ENCODE results near the gene KCNMA1. TPM values are rescaled to one million over a fixed set of nuclear protein-coding genes. Genes with fewer than 3 reads are reported as not detected.
"Not testable (repeated sequence)": the region's sequence is repeated elsewhere in the genome, so short reads cannot be mapped to it uniquely, and the experiment has no call there.

KCNMA1 gene
- total RNA-seq, 3 donors from 2014 or later (not counting 1 experiment from before 2014, with no cell fraction given): 0.40 to 1.8 (median 0.63) TPM

DNA sequence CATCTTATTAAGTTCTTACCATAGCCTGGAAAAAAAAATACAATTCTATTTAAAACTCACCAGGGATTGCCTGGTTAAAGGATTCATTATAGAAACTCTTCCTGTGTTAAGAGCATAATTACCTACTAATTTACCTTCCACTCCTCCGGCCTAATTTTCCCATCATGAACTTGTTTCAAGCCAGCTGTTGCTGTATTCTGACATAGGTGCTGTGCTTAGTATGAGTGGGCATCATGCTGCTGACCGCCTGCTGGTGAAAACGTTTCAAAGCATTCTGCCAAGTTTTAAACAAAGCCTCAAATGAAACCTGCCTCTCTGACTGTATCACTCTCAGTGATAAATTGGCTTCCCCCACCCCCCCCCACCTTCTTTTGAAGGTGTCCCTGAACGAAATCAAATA lies 47.8 kb upstream of the KCNMA1 start:
- DNase-seq: no peak
- Mint-ChIP-seq H3K27me3 (ENCODE audit: low read depth in 2 of 2) (peaks cover 21 to 45% of the 10 kb centered on the region in 2 donors), H3K9me3 (no peaks in the 10 kb centered on the region), H3K36me3 (no peaks in the 10 kb centered on the region), H3K4me3 (no peak overlapping the region), H3K27ac (no peak overlapping the region), H3K4me1 (no peaks in the 10 kb centered on the region)
- intact Hi-C loops (cut with micrococcal nuclease): no loop called here
- H3K9me3 ChIP-seq (ENCODE audit: control insufficient read depth, insufficient read depth, low read length): no peaks in the 10 kb centered on the region
- no peak for ATAC-seq
- no peaks in the 10 kb centered on the region for H3K36me3 ChIP-seq (ENCODE audit: control insufficient read depth, insufficient read depth, low read length)
- H3K4me1 ChIP-seq (ENCODE audit: control insufficient read depth, insufficient read depth, low read length): no peaks in the 10 kb centered on the region
- H3K4me3 ChIP-seq (ENCODE audit: low read length): no peak overlapping the region
- WGBS (ENCODE audit: insufficient coverage): 73% methylated on average over 3 of the region's 4 CpGs
- TF ChIP-seq CTCF (IDR thresholded peaks at IDR 0.05): no peak
- no peak overlapping the region for H3K27ac ChIP-seq (ENCODE audit: low read length)
- H3K27me3 ChIP-seq (ENCODE audit: control insufficient read depth, insufficient read depth, low read length): peaks cover 5% of the 10 kb centered on the region

- H3K4me3 Mint-ChIP-seq; H3K4me1 ChIP-seq (ENCODE audit: control insufficient read depth, insufficient read depth, low read length); H3K9me3 Mint-ChIP-seq; H3K36me3 Mint-ChIP-seq; ATAC-seq; H3K27ac Mint-ChIP-seq; H3K27ac ChIP-seq (ENCODE audit: low read length); H3K4me3 ChIP-seq (ENCODE audit: low read length); H3K27me3 ChIP-seq (ENCODE audit: control insufficient read depth, insufficient read depth, low read length); H3K4me1 Mint-ChIP-seq; H3K9me3 ChIP-seq (ENCODE audit: control insufficient read depth, insufficient read depth, low read length); intact Hi-C loops (cut with micrococcal nuclease); H3K36me3 ChIP-seq (ENCODE audit: control insufficient read depth, insufficient read depth, low read length); DNase-seq: not testable (repeated sequence)
- H3K27me3 Mint-ChIP-seq (ENCODE audit: low read depth in 2 of 2): peaks cover 27 to 45% of the 10 kb centered on the region in 2 donors
- 86% methylated on average over 7 of the region's 8 CpGs for WGBS (ENCODE audit: insufficient coverage)
Measured at GRCh38 chr10:77683088-77683432, 45.5 kb upstream of the KCNMA1 start.

- intact Hi-C loops (cut with micrococcal nuclease): no loop called here
- H3K36me3 Mint-ChIP-seq: no peaks in the 10 kb centered on the region
- Histone ChIP-seq H3K27ac (ENCODE audit: low read length) (no peak overlapping the region), H3K4me1 (ENCODE audit: control insufficient read depth, insufficient read depth, low read length) (no peaks in the 10 kb centered on the region), H3K4me3 (ENCODE audit: low read length) (no peak overlapping the region), H3K27me3 (ENCODE audit: control insufficient read depth, insufficient read depth, low read length) (peaks cover under 1% of the 10 kb centered on the region), H3K36me3 (ENCODE audit: control insufficient read depth, insufficient read depth, low read length) (no peaks in the 10 kb centered on the region), H3K9me3 (ENCODE audit: control insufficient read depth, insufficient read depth, low read length) (no peaks in the 10 kb centered on the region)
- H3K4me3 Mint-ChIP-seq: no peak overlapping the region
- DNase-seq (no peak), ATAC-seq (no peak)
- 89% methylated on average over 5 of the region's 5 CpGs for WGBS (ENCODE audit: insufficient coverage)
- no peaks in the 10 kb centered on the region for H3K4me1 Mint-ChIP-seq
- H3K27ac Mint-ChIP-seq: no peak overlapping the region
- H3K9me3 Mint-ChIP-seq: no peaks in the 10 kb centered on the region
- TF ChIP-seq CTCF (IDR thresholded peaks at IDR 0.05): no peak
- H3K27me3 Mint-ChIP-seq (ENCODE audit: low read depth in 2 of 2): peaks cover 25 to 40% of the 10 kb centered on the region in 2 donors
Measured at GRCh38 chr10:77682393-77683087, 44.9 kb upstream of the KCNMA1 start.

DNA sequence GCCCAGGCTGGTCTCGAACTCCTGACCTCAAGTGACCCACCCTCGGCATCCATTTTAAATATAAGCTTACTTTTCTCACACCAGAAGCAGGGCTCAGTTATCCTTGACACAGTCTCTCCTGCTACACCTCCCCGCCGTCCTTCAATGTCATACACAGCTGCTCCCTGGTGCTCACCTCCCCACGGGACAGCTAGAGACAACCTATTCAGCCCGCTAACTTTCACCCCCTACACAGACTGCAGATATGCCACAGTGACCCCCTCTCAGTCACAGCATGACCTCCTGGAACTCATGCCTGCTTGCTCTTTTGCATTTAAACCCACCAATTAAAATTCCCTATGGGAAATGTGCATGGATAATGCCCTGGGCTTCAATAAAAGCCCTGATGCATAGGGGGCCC lies 44.2 kb upstream of the KCNMA1 start:
- Mint-ChIP-seq H3K4me3 (no peak overlapping the region), H3K4me1 (no peaks in the 10 kb centered on the region), H3K27ac (no peak overlapping the region), H3K27me3 (ENCODE audit: low read depth in 2 of 2) (peaks cover 20 to 33% of the 10 kb centered on the region in 2 donors), H3K36me3 (no peaks in the 10 kb centered on the region), H3K9me3 (no peaks in the 10 kb centered on the region)
- H3K27me3 ChIP-seq (ENCODE audit: control insufficient read depth, insufficient read depth, low read length): no peaks in the 10 kb centered on the region
- no peaks in the 10 kb centered on the region for H3K36me3 ChIP-seq (ENCODE audit: control insufficient read depth, insufficient read depth, low read length)
- ATAC-seq (no peak), DNase-seq (no peak)
- no peaks in the 10 kb centered on the region for H3K4me1 ChIP-seq (ENCODE audit: control insufficient read depth, insufficient read depth, low read length)
- H3K9me3 ChIP-seq (ENCODE audit: control insufficient read depth, insufficient read depth, low read length): no peaks in the 10 kb centered on the region
- no peak overlapping the region for H3K27ac ChIP-seq (ENCODE audit: low read length)
- TF ChIP-seq CTCF (IDR thresholded peaks at IDR 0.05): no peak
- no peak overlapping the region for H3K4me3 ChIP-seq (ENCODE audit: low read length)
- 85% methylated on average over 6 of the region's 6 CpGs for WGBS (ENCODE audit: insufficient coverage)
- intact Hi-C loops (cut with micrococcal nuclease): no loop called here
